Suprapubic skin (tissue), 4 donors: ENCODE results near the gene LYPD6B. TPM values are rescaled to one million over a fixed set of nuclear protein-coding genes. Genes with fewer than 3 reads are reported as not detected.

ENCODE experiments used
- DNase-seq, 2 donors: peaks; one replicate each; pipeline ENCODE4 v3.0.0-alpha.2; 2019; ENCODE audit warnings: low spot score in 2 of 2
- H3K27ac ChIP-seq: fragments of 200-600 bp; sonication (generic); one replicate; pipeline ENCODE4 v1.5.1; 2019
- H3K27me3 ChIP-seq: fragments of 200-600 bp; sonication (generic); one replicate; pipeline ENCODE4 v1.5.1; 2019
- H3K36me3 ChIP-seq: fragments of 200-600 bp; sonication (generic); one replicate; pipeline ENCODE4 v1.5.1; 2019
- H3K4me1 ChIP-seq: fragments of 200-600 bp; sonication (generic); one replicate; pipeline ENCODE4 v1.5.1; 2019
- H3K4me3 ChIP-seq: fragments of 200-600 bp; sonication (generic); one replicate; pipeline ENCODE4 v1.5.1; 2019; ENCODE audit warnings: mild to moderate bottlenecking
- H3K9me3 ChIP-seq: fragments of 200-600 bp; sonication (generic); one replicate; pipeline ENCODE4 v1.5.1; 2019
- CTCF ChIP-seq, 2 donors: fragments of 200-600 bp in 1 of 2; fragments of 450-650 bp in 1 of 2; sonication (generic) in 1 of 2; IDR thresholded peaks; one replicate each; pipeline ENCODE4 v1.5.1; 2016 to 2019; ENCODE audit warnings: antibody characterized with exemption in 2 of 2, mild to moderate bottlenecking in 1 of 2, moderate library complexity in 1 of 2
- EP300 ChIP-seq: sonication (generic); formaldehyde crosslinking; IDR thresholded peaks from one replicate; pipeline ENCODE4 v1.6.1; 2017; ENCODE audit warnings: antibody characterized with exemption
- POLR2A ChIP-seq, 2 donors: fragments of 450-650 bp; IDR thresholded peaks; one replicate each; pipeline ENCODE4 v1.6.1; 2017; ENCODE audit warnings: antibody characterized with exemption in 2 of 2, mild to moderate bottlenecking in 2 of 2, moderate library complexity in 2 of 2
- POLR2AphosphoS5 ChIP-seq, 3 donors: sonication (generic); formaldehyde crosslinking; IDR thresholded peaks; one replicate each; pipeline ENCODE4 v1.6.1; 2017; ENCODE audit warnings: antibody characterized with exemption in 3 of 3
- WGBS: methylation state at CpG from one replicate; pipeline ENCODE4 v1.1.5; 2018; 5-methylcytosine and 5-hydroxymethylcytosine counted together
- total RNA-seq, 4 donors: library from RNA; depleted of rRNA; stranded (reverse); fragments of >200 nt; gene quantifications; one replicate each; pipeline ENCODE4 v1.1.0, GENCODE V29; 2016

Gene LYPD6B
- total RNA-seq, 4 donors from 2014 or later: 83.7 to 129 (median 97.7) TPM

- H3K27ac ChIP-seq: no peak overlapping the region
- no peaks in the 10 kb centered on the region for H3K4me1 ChIP-seq
- H3K36me3 ChIP-seq: no peaks in the 10 kb centered on the region
- TF ChIP-seq CTCF (IDR thresholded peaks at IDR 0.05) (no peak), EP300 (no peak), POLR2AphosphoS5 (IDR thresholded peaks at IDR 0.05) (no peak), POLR2A (IDR thresholded peaks at IDR 0.05) (no peak)
- WGBS: 72% methylated on average over 2 of the region's 2 CpGs
- H3K9me3 ChIP-seq: no peaks in the 10 kb centered on the region
- DNase-seq: no peak
- no peak overlapping the region for H3K4me3 ChIP-seq
- no peaks in the 10 kb centered on the region for H3K27me3 ChIP-seq
Measured at GRCh38 chr2:149090706-149091105, 52.2 kb downstream of the LYPD6B start.

GRCh38 chr2:149093579-149093978, 55.1 kb downstream of the LYPD6B start:
- Histone ChIP-seq H3K36me3 (no peaks in the 10 kb centered on the region), H3K27ac (no peak overlapping the region), H3K27me3 (no peaks in the 10 kb centered on the region), H3K4me3 (no peak overlapping the region), H3K4me1 (no peaks in the 10 kb centered on the region), H3K9me3 (no peaks in the 10 kb centered on the region)
- 94% methylated on average over 2 of the region's 2 CpGs for WGBS
- TF ChIP-seq EP300 (no peak), POLR2AphosphoS5 (IDR thresholded peaks at IDR 0.05) (no peak), CTCF (IDR thresholded peaks at IDR 0.05) (no peak), POLR2A (IDR thresholded peaks at IDR 0.05) (no peak)
- no peak for DNase-seq

GRCh38 chr2:149094217-149095015, 55.9 kb downstream of the LYPD6B start:
- WGBS: 70% methylated on average over 5 of the region's 5 CpGs

GRCh38 chr2:149098701-149099100, 60.2 kb downstream of the LYPD6B start:
- no peak for TF ChIP-seq EP300
- TF ChIP-seq POLR2AphosphoS5 (IDR thresholded peaks at IDR 0.05): no peak
- TF ChIP-seq POLR2A (IDR thresholded peaks at IDR 0.05): no peak
- TF ChIP-seq CTCF (IDR thresholded peaks at IDR 0.05): no peak
- WGBS: 65% methylated on average over 2 of the region's 2 CpGs
- Histone ChIP-seq H3K27me3 (no peaks in the 10 kb centered on the region), H3K4me3 (no peak overlapping the region), H3K4me1 (peaks cover 3% of the 10 kb centered on the region), H3K9me3 (no peaks in the 10 kb centered on the region), H3K27ac (no peak overlapping the region), H3K36me3 (no peaks in the 10 kb centered on the region)
- no peak for DNase-seq

More at GRCh38 chr2:149094217-149095015, 55.9 kb downstream of the LYPD6B start:
- Histone ChIP-seq H3K27ac (no peak overlapping the region), H3K27me3 (no peaks in the 10 kb centered on the region), H3K9me3 (no peaks in the 10 kb centered on the region), H3K4me3 (no peak overlapping the region), H3K4me1 (no peaks in the 10 kb centered on the region), H3K36me3 (no peaks in the 10 kb centered on the region)
- DNase-seq: no peak
- TF ChIP-seq CTCF (IDR thresholded peaks at IDR 0.05) (no peak), POLR2AphosphoS5 (IDR thresholded peaks at IDR 0.05) (no peak), POLR2A (IDR thresholded peaks at IDR 0.05) (no peak), EP300 (no peak)

GRCh38 chr2:149099298-149099697, 60.8 kb downstream of the LYPD6B start:
- H3K36me3 ChIP-seq: no peaks in the 10 kb centered on the region
- no peak for DNase-seq
- H3K27ac ChIP-seq: no peak overlapping the region
- 94% methylated on average over 3 of the region's 3 CpGs for WGBS
- peaks cover 3% of the 10 kb centered on the region for H3K4me1 ChIP-seq
- no peaks in the 10 kb centered on the region for H3K9me3 ChIP-seq
- no peak for TF ChIP-seq CTCF (IDR thresholded peaks at IDR 0.05)
- TF ChIP-seq EP300: no peak
- TF ChIP-seq POLR2AphosphoS5 (IDR thresholded peaks at IDR 0.05): no peak
- no peak for TF ChIP-seq POLR2A (IDR thresholded peaks at IDR 0.05)
- H3K27me3 ChIP-seq: no peaks in the 10 kb centered on the region
- no peak overlapping the region for H3K4me3 ChIP-seq
